Parathyroid adenoma (tissue), 2 donors: ENCODE results near the gene TBC1D16.

Experiments used
- H2AFZ ChIP-seq: fragments of 300-600 bp; sonication (generic); one replicate; pipeline ENCODE4 v1.7.0; 2017; ENCODE audit warnings: antibody characterized with exemption, mild to moderate bottlenecking
- H3K27ac ChIP-seq: fragments of 300-600 bp; sonication (generic); one replicate; pipeline ENCODE4 v1.7.0; 2017
- H3K27me3 ChIP-seq: fragments of 300-600 bp; sonication (generic); one replicate; pipeline ENCODE4 v1.7.0; 2017; ENCODE audit warnings: low read length; ENCODE audit not compliant: control insufficient read depth, insufficient read depth
- H3K36me3 ChIP-seq: fragments of 300-600 bp; sonication (generic); one replicate; pipeline ENCODE4 v1.7.0; 2017; ENCODE audit warnings: low read length; ENCODE audit not compliant: control insufficient read depth, insufficient read depth
- H3K4me1 ChIP-seq: fragments of 300-600 bp; sonication (generic); one replicate; pipeline ENCODE4 v1.7.0; 2017; ENCODE audit warnings: control low read depth
- H3K4me2 ChIP-seq: fragments of 300-600 bp; sonication (generic); one replicate; pipeline ENCODE4 v1.7.0; 2017; ENCODE audit warnings: low read length
- H3K4me3 ChIP-seq: fragments of 300-600 bp; sonication (generic); one replicate; pipeline ENCODE4 v1.7.0; 2017; ENCODE audit warnings: low read depth, low read length
- H3K79me2 ChIP-seq: fragments of 300-600 bp; sonication (generic); one replicate; pipeline ENCODE4 v1.7.0; 2017; ENCODE audit warnings: control low read depth
- H3K9ac ChIP-seq: fragments of 300-600 bp; sonication (generic); one replicate; pipeline ENCODE4 v1.7.0; 2017; ENCODE audit warnings: mild to moderate bottlenecking
- H3K9me3 ChIP-seq: fragments of 300-600 bp; sonication (generic); one replicate; pipeline ENCODE4 v1.7.0; 2017; ENCODE audit warnings: low read length; ENCODE audit not compliant: control insufficient read depth
- TF ChIP-seq, protein P1 (sequence below): fragments of 300-600 bp; sonication (generic); IDR thresholded peaks from one replicate; pipeline ENCODE4 v1.7.0; 2017; ENCODE audit warnings: antibody characterized with exemption, mild to moderate bottlenecking
- donor health status: primary hyperparathyroidism.

TBC1D16 gene

DNA sequence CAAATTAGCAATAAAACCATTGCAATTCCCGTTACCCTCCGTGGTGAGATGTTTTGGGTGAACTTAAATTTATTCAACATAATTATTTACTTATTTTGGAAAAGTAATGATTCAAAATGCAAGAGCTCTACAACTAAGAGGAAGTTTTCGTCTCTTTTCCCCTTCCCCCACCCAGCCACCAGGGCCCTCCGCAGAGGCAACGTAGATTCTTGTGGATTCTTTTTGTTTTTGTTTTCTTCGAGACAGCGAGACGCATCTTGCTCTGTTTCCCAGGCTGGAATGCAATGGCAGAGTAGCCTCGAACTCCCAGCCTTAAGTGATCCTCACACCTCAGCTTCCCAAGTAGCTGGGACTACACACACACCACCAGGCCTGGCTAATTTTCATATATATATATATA, 19.9 kb upstream of the TBC1D16 start:
- Histone ChIP-seq H3K27me3 (no peaks in the 10 kb centered on the region), H3K4me3 (no peak overlapping the region), H3K27ac (no peak overlapping the region), H3K4me1 (no peaks in the 10 kb centered on the region), H3K4me2 (no peak overlapping the region), H2AFZ (no peak overlapping the region), H3K9me3 (no peaks in the 10 kb centered on the region), H3K36me3 (no peaks in the 10 kb centered on the region), H3K9ac (no peak overlapping the region), H3K79me2 (no peaks in the 10 kb centered on the region)
- TF ChIP-seq, protein P1, sequence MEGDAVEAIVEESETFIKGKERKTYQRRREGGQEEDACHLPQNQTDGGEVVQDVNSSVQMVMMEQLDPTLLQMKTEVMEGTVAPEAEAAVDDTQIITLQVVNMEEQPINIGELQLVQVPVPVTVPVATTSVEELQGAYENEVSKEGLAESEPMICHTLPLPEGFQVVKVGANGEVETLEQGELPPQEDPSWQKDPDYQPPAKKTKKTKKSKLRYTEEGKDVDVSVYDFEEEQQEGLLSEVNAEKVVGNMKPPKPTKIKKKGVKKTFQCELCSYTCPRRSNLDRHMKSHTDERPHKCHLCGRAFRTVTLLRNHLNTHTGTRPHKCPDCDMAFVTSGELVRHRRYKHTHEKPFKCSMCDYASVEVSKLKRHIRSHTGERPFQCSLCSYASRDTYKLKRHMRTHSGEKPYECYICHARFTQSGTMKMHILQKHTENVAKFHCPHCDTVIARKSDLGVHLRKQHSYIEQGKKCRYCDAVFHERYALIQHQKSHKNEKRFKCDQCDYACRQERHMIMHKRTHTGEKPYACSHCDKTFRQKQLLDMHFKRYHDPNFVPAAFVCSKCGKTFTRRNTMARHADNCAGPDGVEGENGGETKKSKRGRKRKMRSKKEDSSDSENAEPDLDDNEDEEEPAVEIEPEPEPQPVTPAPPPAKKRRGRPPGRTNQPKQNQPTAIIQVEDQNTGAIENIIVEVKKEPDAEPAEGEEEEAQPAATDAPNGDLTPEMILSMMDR, result no peak

DNA sequence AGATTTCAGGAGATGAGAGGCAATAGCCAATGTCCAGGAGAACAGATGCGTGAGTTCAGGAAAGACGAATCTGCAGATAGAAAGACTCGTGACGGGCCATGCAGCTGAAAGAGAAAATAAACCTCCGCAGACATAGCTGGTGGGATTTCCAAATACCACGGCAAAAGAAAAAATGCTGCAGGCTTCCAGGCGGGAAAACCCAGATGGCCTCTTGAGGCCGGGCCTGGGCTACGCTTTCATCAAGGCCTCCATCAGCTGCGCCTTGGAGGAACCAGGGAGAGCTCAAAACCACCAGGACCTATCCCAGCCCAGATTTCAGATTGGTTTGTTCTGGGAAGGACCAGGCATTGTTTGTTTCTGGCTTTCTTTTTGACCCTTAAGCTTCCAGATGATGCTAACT, 17.4 kb upstream of the TBC1D16 start:
- no peak overlapping the region for H3K9ac ChIP-seq
- no peak overlapping the region for H3K27ac ChIP-seq
- no peak overlapping the region for H2AFZ ChIP-seq
- H3K9me3 ChIP-seq, result no peaks in the 10 kb centered on the region
- TF ChIP-seq, protein P1, result no peak
- no peaks in the 10 kb centered on the region for H3K36me3 ChIP-seq
- H3K4me2 ChIP-seq, result no peak overlapping the region
- no peak overlapping the region for H3K4me3 ChIP-seq
- no peaks in the 10 kb centered on the region for H3K79me2 ChIP-seq
- no peaks in the 10 kb centered on the region for H3K27me3 ChIP-seq
- no peaks in the 10 kb centered on the region for H3K4me1 ChIP-seq

GRCh38 chr17:80051681-80052080, 16.0 kb upstream of the TBC1D16 start:
- TF ChIP-seq, protein P1, result no peak

GRCh38 chr17:80050706-80051105, 15.0 kb upstream of the TBC1D16 start:
- TF ChIP-seq, protein P1, result no peak
- Histone ChIP-seq H3K4me3 (no peak overlapping the region), H3K9me3 (no peaks in the 10 kb centered on the region), H3K4me2 (no peak overlapping the region), H3K79me2 (no peaks in the 10 kb centered on the region), H3K9ac (no peak overlapping the region), H2AFZ (no peak overlapping the region), H3K27me3 (no peaks in the 10 kb centered on the region), H3K4me1 (no peaks in the 10 kb centered on the region), H3K27ac (no peak overlapping the region), H3K36me3 (no peaks in the 10 kb centered on the region)

More at GRCh38 chr17:80051681-80052080, 16.0 kb upstream of the TBC1D16 start:
- no peaks in the 10 kb centered on the region for H3K79me2 ChIP-seq
- H3K4me3 ChIP-seq, result no peak overlapping the region
- H3K36me3 ChIP-seq, result no peaks in the 10 kb centered on the region
- H3K27ac ChIP-seq, result no peak overlapping the region
- no peak overlapping the region for H3K9ac ChIP-seq
- no peak overlapping the region for H3K4me2 ChIP-seq
- no peaks in the 10 kb centered on the region for H3K9me3 ChIP-seq
- H2AFZ ChIP-seq, result no peak overlapping the region
- no peaks in the 10 kb centered on the region for H3K4me1 ChIP-seq
- no peaks in the 10 kb centered on the region for H3K27me3 ChIP-seq

DNA sequence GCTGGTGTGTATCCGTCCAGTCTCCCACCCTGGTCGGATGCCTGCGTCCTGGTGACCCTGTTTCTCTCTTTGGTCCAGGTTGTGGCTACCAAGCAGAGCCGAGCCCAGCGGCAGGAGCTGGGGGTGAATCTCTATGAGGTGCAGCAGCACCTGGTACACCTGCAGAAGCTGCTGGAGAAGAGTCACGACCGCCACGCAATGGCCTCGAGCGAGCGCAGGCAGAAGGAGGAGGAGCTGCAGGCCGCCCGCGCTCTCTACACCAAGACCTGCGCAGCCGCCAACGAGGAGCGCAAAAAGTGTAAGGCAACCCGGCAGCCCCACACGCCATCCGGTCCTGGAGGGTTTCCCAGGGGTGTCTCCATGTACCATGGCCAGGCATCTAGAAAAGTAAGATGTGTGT, 14.3 kb upstream of the TBC1D16 start:
- TF ChIP-seq, protein P1, result no peak
- Histone ChIP-seq H3K36me3 (no peaks in the 10 kb centered on the region), H3K27me3 (no peaks in the 10 kb centered on the region), H3K4me2 (no peak overlapping the region), H3K4me3 (no peak overlapping the region), H3K4me1 (no peaks in the 10 kb centered on the region), H3K79me2 (no peaks in the 10 kb centered on the region), H3K9me3 (no peaks in the 10 kb centered on the region), H3K9ac (no peak overlapping the region), H2AFZ (no peak overlapping the region), H3K27ac (no peak overlapping the region)
